Astrocyte of the spinal cord (primary cell): Measurements from ENCODE around the gene NYAP1.

ENCODE experiments used
- DNase-seq: peaks from one replicate; pipeline ENCODE4 v3.0.0; 2011; ENCODE audit warnings: low read depth, low spot score
- H3K4me3 ChIP-seq: 2 replicates; pipeline ENCODE4 v1.5.1; 2011; ENCODE audit warnings: low read depth, mild to moderate bottlenecking, low read length, moderate library complexity
- CTCF ChIP-seq: IDR thresholded peaks from 2 replicates; pipeline ENCODE4 v1.5.1; 2012; ENCODE audit warnings: low read depth, mild to moderate bottlenecking, low read length, inconsistent platforms
- in situ Hi-C: cut with HindIII; loops from 2 replicates; pipeline ENCODE4 v1.10.0; 2017; ENCODE audit warnings: low sequenced_read_pairs

The NYAP1 gene

GRCh38 chr7:100465299-100465698 lies 18.4 kb upstream of the NYAP1 start:
- TF ChIP-seq CTCF = no peak
- no peak overlapping the region for H3K4me3 ChIP-seq
- DNase-seq = no peak
- in situ Hi-C loops = no loop called here

GRCh38 chr7:100465702-100466311 lies 17.9 kb upstream of the NYAP1 start:
- H3K4me3 ChIP-seq = no peak overlapping the region
- in situ Hi-C loops = no loop called here
- TF ChIP-seq CTCF = peak; percentile 86
- peak; percentile 80 for DNase-seq

- no peak overlapping the region for H3K4me3 ChIP-seq
- no peak for TF ChIP-seq CTCF
- in situ Hi-C loops = no loop called here
- no peak for DNase-seq
Observed at GRCh38 chr7:100466653-100467605, 16.8 kb upstream of the NYAP1 start.

- no peak for DNase-seq
- in situ Hi-C loops = no loop called here
- no peak for TF ChIP-seq CTCF
- no peak overlapping the region for H3K4me3 ChIP-seq
Observed at GRCh38 chr7:100467638-100468373, 15.9 kb upstream of the NYAP1 start.

GRCh38 chr7:100469227-100470044 lies 14.3 kb upstream of the NYAP1 start:
- peak; percentile 65 for DNase-seq
- H3K4me3 ChIP-seq = no peak overlapping the region
- peak; percentile 97 for TF ChIP-seq CTCF
- in situ Hi-C loops = no loop called here

- DNase-seq = no peak
- TF ChIP-seq CTCF = no peak
- in situ Hi-C loops = no loop called here
- no peak overlapping the region for H3K4me3 ChIP-seq
Observed at GRCh38 chr7:100471021-100471420, 12.7 kb upstream of the NYAP1 start.
